Stomach (tissue), 4 donors: ENCODE measurements around the gene CXCL1.

ENCODE experiments used
- EP300 ChIP-seq: sonication (generic); formaldehyde crosslinking; IDR thresholded peaks from one replicate; pipeline ENCODE4 v1.6.1; 2017; ENCODE audit warnings: antibody characterized with exemption
- POLR2A ChIP-seq, 4 donors: fragments of 450-650 bp; IDR thresholded peaks; one replicate each; pipeline ENCODE4 v1.6.1; 2016; ENCODE audit warnings: antibody characterized with exemption in 4 of 4, control low read depth in 2 of 4, mild to moderate bottlenecking in 1 of 4, moderate library complexity in 1 of 4

- TF ChIP-seq EP300: no peak
- no peak for TF ChIP-seq POLR2A (IDR thresholded peaks at IDR 0.05)
Observed at GRCh38 chr4:73896416-73896815, 27.2 kb downstream of the CXCL1 start.
